ACHN (cell line): Measurements from ENCODE around the gene ARGFX.
"Not testable (repeated sequence)": the region's sequence is repeated elsewhere in the genome, so short reads cannot be mapped to it uniquely, and the experiment has no call there.

Experiments used
- DNase-seq: peaks from one replicate; pipeline ENCODE4 v3.0.0-alpha.2; 2015
- in situ Hi-C: cut with HindIII; loops from 2 replicates; pipeline ENCODE4 v1.10.0; 2017; ENCODE audit warnings: low sequenced_read_pairs, low pct_ligation_motif_present, low pct_unique_long_range_greater_than_20kb

Gene ARGFX

DNA sequence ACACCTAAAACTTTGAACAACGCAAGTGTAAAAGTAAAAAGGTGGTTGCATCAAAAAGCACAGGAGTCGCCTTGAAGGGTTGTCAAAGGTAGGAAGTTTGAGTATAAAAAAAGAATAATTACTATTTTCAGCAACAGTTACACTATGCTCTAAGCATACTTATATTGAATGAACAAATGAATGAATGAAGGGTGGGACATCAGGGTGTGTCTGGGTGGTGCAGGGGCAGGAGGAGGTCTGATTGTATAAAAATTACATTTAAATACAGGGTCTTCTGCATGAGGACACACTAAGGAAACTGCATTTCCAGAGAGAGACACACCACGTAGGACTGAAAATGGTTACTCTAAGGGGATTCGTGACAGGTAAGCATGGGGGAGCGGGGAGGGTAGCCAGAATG, at the start of gene ARGFX:
Gene ARGFX, plus strand, starts transcription at position 301 of the 400 bp plus-strand sequence. CDS start 2,765 bp downstream, outside the sequence.
- in situ Hi-C loops, result no loop called here
- DNase-seq, result no peak

GRCh38 chr3:121517953-121518655, 49.6 kb upstream of the ARGFX start:
- DNase-seq, result no peak
- in situ Hi-C loops, result no loop called here

DNA sequence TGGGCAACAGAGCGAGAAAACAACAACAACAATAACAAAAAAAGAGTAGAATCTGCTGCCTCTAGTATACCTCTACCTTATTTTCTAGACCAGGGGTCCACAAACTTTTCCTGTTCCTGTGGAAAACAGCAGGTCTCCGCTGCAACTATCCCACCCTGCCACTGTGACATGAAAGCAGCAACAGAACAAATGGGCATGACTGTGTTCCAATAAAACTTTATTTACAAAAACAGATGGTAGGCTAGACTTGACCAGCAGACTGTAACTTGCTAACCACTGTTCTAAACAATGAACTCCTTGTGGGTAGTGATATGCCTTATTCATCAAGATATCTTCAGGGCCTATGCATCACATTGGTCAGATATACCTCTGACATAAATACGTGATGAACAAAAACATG, 47.2 kb upstream of the ARGFX start:
- no peak for DNase-seq
- in situ Hi-C loops, result no loop called here

DNA sequence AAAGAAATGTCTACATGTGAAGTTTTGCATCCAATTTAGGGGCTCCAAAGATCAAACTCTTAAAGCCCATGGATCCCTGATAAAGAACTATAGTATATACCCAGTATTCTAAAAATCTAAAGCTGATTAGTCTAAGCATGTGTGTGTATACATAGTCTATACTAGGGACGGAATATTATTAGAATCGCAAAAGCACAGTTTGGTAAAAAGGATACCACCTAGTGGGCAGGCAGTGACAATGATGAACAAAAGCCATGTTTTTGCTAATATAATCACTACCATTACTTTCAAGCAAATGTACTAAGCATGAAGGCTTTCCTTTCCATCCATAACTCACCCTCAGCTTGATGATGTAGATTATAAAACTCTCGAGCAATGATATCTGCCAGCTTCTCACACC, 38.4 kb upstream of the ARGFX start:
- peak; percentile 18 for DNase-seq
- in situ Hi-C loops, result no loop called here

- in situ Hi-C loops, result no loop called here
Observed at GRCh38 chr3:121531269-121531668, 36.5 kb upstream of the ARGFX start.

GRCh38 chr3:121542924-121543323, 24.8 kb upstream of the ARGFX start:
- no peak for DNase-seq
- in situ Hi-C loops, result no loop called here

More at GRCh38 chr3:121531269-121531668, 36.5 kb upstream of the ARGFX start:
- no peak for DNase-seq

- peak; percentile 20 for DNase-seq
- in situ Hi-C loops, result no loop called here
Observed at GRCh38 chr3:121545049-121545573, 22.6 kb upstream of the ARGFX start.

DNA sequence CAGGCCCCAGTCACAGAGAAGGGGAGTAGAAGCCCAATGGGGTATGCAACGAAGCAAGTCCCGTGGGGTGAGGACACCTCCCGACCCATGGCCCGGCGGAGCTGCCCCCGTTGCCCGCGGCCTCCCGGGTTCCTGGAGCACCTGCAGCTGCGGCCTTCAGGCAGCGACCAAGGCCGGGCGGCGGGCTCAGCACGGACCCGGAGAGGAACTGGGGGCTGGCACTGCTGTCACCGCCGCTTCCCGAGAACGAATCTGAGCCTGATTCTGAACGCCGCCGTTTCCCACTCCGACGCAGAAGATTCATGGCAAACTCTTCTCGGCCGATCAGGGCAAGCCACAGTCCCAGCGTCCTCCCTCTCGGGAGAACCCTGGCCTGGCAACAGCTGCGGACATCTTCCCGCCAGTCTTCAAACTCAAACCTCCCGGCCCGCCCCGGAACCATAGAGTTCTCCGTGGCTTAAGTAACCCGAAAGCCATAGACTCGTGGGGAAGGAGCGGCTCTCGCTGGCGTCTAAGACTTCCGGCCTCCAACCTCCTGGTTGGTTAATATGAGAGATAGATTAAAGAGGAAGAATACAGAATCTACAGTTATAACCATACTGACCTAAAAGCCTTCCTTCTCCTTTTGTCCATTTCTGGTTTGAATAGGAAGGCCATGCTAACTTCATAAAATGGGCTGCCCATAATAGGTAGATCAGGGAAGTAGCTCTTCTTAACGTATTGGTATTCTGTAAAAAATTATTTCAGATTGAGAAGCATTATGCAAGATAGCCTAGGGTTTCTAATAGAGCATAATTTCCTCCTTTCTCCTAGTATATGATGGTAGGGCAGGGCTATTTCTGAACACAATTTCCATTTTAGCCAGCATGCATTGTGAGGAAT, 21.9 kb upstream of the ARGFX start, which contains the start of gene POLQ:
Gene POLQ, minus strand, starts transcription at position 415 of the 882 bp plus-strand sequence. Its CDS starts 111 bp downstream, at position 304.
- in situ Hi-C loops, result no loop called here
- peak; percentile 92 for DNase-seq

DNA sequence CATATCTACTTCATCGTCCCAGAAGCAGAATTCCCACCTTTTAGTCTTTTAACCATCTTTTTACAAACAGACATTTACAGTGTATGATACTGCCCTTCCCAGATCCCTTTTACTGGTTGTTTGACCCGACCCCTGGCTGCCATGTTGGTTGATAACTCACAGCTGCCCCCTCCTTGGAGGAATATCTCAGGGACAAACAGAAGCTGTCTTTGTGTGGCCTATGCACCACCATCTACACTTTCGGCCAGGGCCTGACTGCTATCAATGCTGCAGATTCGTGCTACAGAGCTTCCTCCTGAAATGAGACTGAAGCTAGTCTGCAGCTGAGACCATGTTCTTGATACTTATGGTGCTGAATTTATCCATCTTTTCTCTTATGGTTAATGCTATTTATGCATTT, 15.4 kb upstream of the ARGFX start:
- in situ Hi-C loops, result no loop called here
- no peak for DNase-seq

DNA sequence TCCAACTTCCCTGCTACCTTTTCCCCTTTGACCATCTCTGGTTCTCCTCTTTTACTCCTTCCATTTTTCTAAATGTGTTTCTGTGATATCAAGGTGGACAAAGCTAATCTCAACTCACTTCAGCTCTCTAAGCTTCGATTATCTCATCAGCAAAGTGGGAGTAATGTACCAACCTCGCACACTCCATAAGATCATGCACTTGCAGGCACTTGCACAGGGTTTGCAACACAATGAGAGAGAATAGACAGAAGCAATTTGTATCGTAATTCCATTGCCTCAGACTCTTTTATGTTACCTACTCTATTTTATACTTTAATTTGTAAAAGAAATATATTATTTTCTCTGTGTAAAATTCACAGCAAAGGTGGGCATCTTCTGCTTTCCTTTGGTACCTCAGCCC, 15.0 kb upstream of the ARGFX start:
- in situ Hi-C loops, result no loop called here
- no peak for DNase-seq

DNA sequence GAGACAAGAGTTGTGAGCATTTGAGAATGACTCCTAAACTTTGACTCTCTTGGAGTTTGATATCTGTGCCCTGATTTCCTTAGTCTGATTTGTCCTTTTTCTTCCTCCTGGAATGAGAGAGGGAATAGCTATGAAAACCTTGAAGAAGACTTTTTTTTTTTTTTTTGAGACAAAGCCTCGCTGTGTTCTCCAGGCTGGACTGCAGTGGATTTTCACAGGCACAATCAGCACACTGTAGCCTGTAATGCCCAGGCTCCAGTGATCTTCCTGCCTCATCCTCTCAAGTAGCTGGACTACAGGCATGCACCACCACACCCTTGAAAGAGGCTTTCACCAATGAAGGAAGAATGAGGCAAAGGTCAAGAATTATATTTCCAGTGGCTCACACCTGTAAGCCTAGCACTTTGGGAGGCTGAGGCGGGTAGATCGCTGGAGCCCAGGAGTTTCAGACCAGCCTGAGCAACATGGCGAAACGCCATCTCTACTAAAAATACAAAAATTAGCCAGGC, 10.3 kb upstream of the ARGFX start:
- in situ Hi-C loops, result no loop called here
- DNase-seq, result no peak

DNA sequence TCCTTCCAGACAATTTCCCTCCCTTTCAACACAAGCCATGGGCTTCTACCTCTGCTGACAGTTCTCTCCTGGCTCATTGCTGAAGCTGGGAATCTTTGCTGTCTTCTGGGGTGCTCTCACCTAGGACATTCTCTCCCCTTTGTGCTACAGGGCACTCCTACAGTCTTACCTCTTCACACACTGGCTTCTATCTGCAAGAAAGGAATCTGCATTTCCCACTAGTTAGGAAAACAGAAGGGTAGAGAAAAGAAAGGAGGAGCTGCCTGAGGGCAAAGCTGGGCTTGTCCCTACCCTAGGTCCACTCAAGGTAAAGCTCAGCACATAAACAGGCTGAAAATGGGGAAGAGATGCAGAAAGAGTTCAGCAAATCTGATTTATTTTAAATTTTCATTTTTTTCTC, 5.6 kb upstream of the ARGFX start:
- in situ Hi-C loops, result no loop called here

DNA sequence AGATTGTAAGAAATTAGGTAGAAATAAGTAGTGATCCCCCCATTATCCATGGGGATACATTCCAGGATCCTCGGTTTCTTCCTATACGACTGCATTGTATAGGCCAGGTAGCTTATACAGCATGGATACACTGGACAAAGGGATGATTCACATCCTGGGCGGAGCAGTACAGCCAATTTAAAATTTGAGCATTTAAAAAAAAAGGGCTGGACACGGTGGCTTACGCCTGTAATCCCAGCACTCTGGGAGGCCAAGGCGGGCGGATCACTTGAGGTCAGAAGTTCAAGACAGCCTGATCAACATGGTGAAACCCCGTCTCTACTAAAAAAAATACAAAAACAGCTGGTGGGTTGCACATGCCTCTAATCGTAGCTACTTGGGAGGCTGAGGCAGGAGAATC, 976 bp upstream of the ARGFX start:
- DNase-seq, result no peak
- in situ Hi-C loops, result no loop called here

More for the DNA sequence above, 5.6 kb upstream of the ARGFX start:
- no peak for DNase-seq

GRCh38 chr3:121574449-121574848, 6.7 kb downstream of the ARGFX start:
- DNase-seq, result peak; percentile 47
- in situ Hi-C loops, result no loop called here

DNA sequence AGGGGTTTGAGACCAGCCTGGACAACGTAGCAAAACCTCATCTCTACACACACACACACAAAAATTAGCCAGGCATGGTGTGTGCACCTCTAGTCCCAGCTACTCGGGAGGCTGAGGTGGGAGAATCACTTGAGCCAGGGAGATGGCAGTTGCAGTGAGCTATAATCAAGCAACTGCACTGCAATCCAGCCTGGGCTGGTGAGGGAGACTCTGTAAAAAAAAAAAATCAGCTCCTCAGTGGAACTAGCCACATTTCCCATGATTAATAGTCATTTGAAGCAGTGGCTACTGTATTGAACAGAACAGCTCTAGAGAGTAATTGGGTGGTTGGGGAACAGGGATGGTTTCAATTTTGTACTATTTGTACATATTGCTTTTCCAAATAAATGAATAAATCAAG, 13.9 kb downstream of the ARGFX start:
- DNase-seq, result no peak
- in situ Hi-C loops, result no loop called here

DNA sequence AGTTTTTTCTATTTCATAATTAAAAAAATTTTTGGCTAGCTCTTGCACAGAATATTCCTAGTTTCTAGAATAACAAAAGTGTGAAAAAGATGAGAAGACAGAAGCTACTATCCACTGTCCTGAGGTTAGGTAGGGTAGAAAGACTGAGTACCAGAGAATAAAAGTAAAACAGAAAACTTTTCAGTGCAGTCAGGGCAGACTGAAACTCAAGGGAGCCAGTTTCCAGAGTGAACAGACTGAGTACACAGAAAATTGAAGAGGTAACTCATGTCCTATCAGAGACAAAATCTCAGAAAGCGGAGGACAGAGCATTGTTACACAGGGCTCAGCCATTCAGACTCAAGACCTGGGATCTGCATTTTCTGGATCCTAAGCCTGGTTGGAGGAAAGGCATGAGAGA, 16.7 kb downstream of the ARGFX start:
- DNase-seq, result no peak
- in situ Hi-C loops, result no loop called here

DNA sequence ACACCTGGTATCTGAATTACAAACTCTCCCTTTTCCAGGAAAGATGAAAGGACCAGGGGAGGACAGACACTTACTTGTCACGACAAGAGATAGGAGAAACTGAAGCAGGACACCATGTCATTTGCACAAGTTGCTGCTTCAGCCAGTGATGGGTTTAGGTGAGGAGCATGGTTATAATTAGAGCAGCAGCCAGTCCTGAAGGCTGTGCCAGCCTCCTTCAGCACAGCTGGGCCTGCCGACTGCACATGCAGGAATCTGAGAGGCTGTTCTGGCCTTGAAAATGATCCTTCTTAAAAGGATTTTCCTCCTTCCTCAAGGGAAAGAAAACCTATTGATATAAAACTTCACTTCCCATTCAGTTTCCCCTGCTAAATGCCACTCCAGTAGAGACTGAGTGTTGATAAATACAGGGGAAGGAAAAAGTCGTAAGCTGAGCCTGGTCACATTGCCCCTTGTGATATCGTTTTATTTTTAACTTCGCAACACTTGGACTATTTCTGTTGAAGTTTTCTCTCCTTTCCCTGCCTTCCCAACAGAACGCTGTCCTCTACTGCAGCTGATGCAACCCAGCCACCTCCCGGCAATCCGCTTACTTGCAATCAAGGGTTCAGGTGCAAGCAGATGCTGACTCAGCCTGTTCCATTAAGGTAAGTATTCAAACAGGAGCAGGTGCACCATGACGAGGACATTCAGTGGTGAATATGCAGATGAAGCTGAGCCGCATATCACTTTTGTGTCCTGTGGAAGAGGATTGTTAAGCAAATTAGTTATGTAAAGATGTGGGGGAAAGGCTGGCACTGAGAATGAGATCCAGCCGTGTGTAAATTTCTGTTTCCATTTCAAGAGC, 25.3 kb downstream of the ARGFX start, which contains the start of gene FBXO40:
Gene FBXO40, plus strand, starts transcription at position 524 of the 847 bp plus-strand sequence. CDS start 27,197 bp downstream, outside the sequence.
- DNase-seq, result no peak
- in situ Hi-C loops, result no loop called here

DNA sequence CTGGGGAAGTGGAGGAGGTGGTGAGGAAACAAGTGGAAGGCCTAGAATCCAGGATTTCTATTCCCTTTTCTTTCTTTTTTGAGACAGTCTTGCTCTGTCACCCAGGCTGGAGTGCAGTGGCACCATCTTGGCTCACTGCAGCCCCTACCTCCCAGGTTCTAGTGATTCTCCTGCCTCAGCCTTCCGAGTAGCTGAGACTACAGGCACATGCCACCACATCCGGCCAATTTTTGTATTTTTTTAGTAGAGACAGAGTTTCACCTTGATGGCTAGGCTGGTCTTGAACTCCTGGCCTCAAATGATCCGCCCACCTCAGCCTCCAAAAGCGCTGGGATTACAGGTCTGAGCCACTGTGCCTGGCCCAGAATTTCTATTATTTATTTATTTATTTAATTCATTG, 26.1 kb downstream of the ARGFX start:
- in situ Hi-C loops, result not testable (repeated sequence)

More for the DNA sequence above, 26.1 kb downstream of the ARGFX start:
- not testable (repeated sequence) for DNase-seq
